ENCODE data around the gene MIOX. TPM values are rescaled to one million over a fixed set of nuclear protein-coding genes. Genes with fewer than 3 reads are reported as not detected.

The MIOX gene
- total and polyA plus RNA-seq, 2 of the 13 experiments (the other 11 are each of a cell fraction or from before 2014, with no cell fraction given): 1.5 to 2.9 TPM

GRCh38 chr22:50529897-50530579 is 43.4 kb downstream of the MIOX start, which contains the start of gene TYMP (continued):
- TF ChIP-seq ZNF468 (CRISPR knock-in tag; IDR thresholded peaks at IDR 0.05) (0 out of 2 replicates have a peak, but pooled peaks have one; percentile 60), NFYB (CRISPR knock-in tag; IDR thresholded peaks at IDR 0.05) (0 out of 2 replicates have a peak, but pooled peaks have one; percentile 8), NR2C2 (CRISPR knock-in tag; IDR thresholded peaks at IDR 0.05; ENCODE audit: borderline replicate concordance) (no peak; the same call in 1 of the 2 replicates), FOXC1 (CRISPR knock-in tag; IDR thresholded peaks at IDR 0.05; ENCODE audit: borderline replicate concordance) (no peak), HNRNPL (IDR thresholded peaks at IDR 0.05; ENCODE audit: low read depth, low read length) (no peak), ZNF550 (CRISPR knock-in tag; IDR thresholded peaks at IDR 0.05; ENCODE audit: borderline replicate concordance) (no peak), SP140L (CRISPR knock-in tag; IDR thresholded peaks at IDR 0.05; ENCODE audit: borderline replicate concordance) (peak; percentile 46; the same call in 1 of the 2 replicates), HOXA3 (CRISPR knock-in tag; IDR thresholded peaks at IDR 0.05) (peak; percentile 84), ZBTB4 (CRISPR knock-in tag; IDR thresholded peaks at IDR 0.05; ENCODE audit: borderline replicate concordance) (no peak), ZBTB3 (CRISPR knock-in tag; IDR thresholded peaks at IDR 0.05; ENCODE audit: borderline replicate concordance, low read depth) (no peak), ZNF672 (CRISPR knock-in tag; IDR thresholded peaks at IDR 0.05) (no peak), BCL3 (CRISPR knock-in tag; IDR thresholded peaks at IDR 0.05) (0 out of 2 replicates have a peak, but pooled peaks have one; percentile 7), ETV5 (CRISPR knock-in tag; IDR thresholded peaks at IDR 0.05; ENCODE audit: borderline replicate concordance) (peak; percentile 54; the same call in 1 of the 2 replicates), BRD4 (CRISPR knock-in tag; IDR thresholded peaks at IDR 0.05) (peak; percentile 92), TAF1 (CRISPR knock-in tag; IDR thresholded peaks at IDR 0.05) (peak; percentile 54), ZNF782 (CRISPR knock-in tag; IDR thresholded peaks at IDR 0.05; ENCODE audit: borderline replicate concordance) (peak; percentile 92), ELK4 (CRISPR knock-in tag; IDR thresholded peaks at IDR 0.05; ENCODE audit: borderline replicate concordance) (no peak), SSRP1 (CRISPR knock-in tag; IDR thresholded peaks at IDR 0.05) (no peak), MXD4 (CRISPR knock-in tag; IDR thresholded peaks at IDR 0.05) (0 out of 2 replicates have a peak, but pooled peaks have one; percentile 36)
- TF ChIP-seq, protein P1, sequence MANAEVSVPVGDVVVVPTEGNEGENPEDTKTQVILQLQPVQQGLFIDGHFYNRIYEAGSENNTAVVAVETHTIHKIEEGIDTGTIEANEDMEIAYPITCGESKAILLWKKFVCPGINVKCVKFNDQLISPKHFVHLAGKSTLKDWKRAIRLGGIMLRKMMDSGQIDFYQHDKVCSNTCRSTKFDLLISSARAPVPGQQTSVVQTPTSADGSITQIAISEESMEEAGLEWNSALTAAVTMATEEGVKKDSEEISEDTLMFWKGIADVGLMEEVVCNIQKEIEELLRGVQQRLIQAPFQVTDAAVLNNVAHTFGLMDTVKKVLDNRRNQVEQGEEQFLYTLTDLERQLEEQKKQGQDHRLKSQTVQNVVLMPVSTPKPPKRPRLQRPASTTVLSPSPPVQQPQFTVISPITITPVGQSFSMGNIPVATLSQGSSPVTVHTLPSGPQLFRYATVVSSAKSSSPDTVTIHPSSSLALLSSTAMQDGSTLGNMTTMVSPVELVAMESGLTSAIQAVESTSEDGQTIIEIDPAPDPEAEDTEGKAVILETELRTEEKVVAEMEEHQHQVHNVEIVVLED (CRISPR knock-in tag; IDR thresholded peaks at IDR 0.05; ENCODE audit: borderline replicate concordance): peak; percentile 69; the same call in 1 of the 2 replicates
- TF ChIP-seq, protein P2, sequence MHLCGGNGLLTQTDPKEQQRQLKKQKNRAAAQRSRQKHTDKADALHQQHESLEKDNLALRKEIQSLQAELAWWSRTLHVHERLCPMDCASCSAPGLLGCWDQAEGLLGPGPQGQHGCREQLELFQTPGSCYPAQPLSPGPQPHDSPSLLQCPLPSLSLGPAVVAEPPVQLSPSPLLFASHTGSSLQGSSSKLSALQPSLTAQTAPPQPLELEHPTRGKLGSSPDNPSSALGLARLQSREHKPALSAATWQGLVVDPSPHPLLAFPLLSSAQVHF (CRISPR knock-in tag; IDR thresholded peaks at IDR 0.05): no peak; the same call in 1 of the 2 replicates
